ENCODE results near the gene RRAS2.

RRAS2 gene

GRCh38 chr11:14234446-14234845, 124.5 kb downstream of the RRAS2 start:
- ChIA-PET CTCF (interaction anchor here (1.1 to 1.3 kb wide), 2 partner anchors 16 to 278 kb away, joined by 3 to 5 read pairs; no protein-coding TSS in a partner anchor), POLR2A (no interaction called here)
- Histone ChIP-seq H3K27ac (ENCODE audit: extremely low read depth, low read depth, low read length) (no peak overlapping the region), H3K36me3 (ENCODE audit: control insufficient read depth in 2 of 2, insufficient read depth in 1 of 2, low read length in 2 of 2) (no peaks in the 10 kb centered on the region), H3K4me1 (ENCODE audit: control insufficient read depth, insufficient read depth, low read length) (no peaks in the 10 kb centered on the region), H3K4me3 (ENCODE audit: low read depth, low read length) (no peak overlapping the region), H3K9me3 (ENCODE audit: control insufficient read depth, insufficient read depth, low read depth, low read length) (no peaks in the 10 kb centered on the region)
- TF ChIP-seq ZNF211 (tag by site-specific recombination; IDR thresholded peaks at IDR 0.05; ENCODE audit: low read depth), result no peak
- no peak for TF ChIP-seq ZNF362 (tag by site-specific recombination; IDR thresholded peaks at IDR 0.05)

DNA sequence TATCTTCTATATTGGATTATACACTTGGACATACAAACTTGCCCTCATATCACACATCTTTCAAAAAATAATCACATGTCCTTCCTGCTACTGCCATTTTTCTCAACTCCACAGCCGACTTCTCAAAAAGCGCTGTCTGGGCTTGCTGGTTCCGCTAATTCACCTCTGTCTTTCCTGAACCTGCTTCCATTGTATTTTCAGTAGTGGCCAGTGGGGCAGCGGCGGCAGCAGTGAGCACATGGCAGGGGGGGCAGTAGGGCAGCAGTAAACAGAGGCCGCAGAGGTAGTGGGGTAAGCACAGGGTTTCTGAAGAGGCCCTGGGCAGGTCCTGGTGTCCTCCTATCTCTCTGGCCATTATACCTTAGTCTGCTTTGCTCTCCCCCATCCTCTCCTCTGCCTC, 126.3 kb downstream of the RRAS2 start:
- ChIA-PET CTCF (interaction anchor here (0.6 to 1.0 kb wide), 4 partner anchors 11 to 274 kb away, joined by 3 to 5 read pairs (median 4); no protein-coding TSS in a partner anchor), POLR2A (no interaction called here)
- Histone ChIP-seq H3K4me3 (ENCODE audit: low read depth, low read length) (no peak overlapping the region), H3K36me3 (ENCODE audit: control insufficient read depth in 2 of 2, insufficient read depth in 1 of 2, low read length in 2 of 2) (no peaks in the 10 kb centered on the region), H3K9me3 (ENCODE audit: control insufficient read depth, insufficient read depth, low read depth, low read length) (no peaks in the 10 kb centered on the region), H3K4me1 (ENCODE audit: control insufficient read depth, insufficient read depth, low read length) (no peaks in the 10 kb centered on the region), H3K27ac (ENCODE audit: extremely low read depth, low read depth, low read length) (no peak overlapping the region)
- TF ChIP-seq OVOL3 (tag by site-specific recombination; IDR thresholded peaks at IDR 0.05) (no peak), ZNF768 (tag by site-specific recombination; IDR thresholded peaks at IDR 0.05) (no peak), ZNF837 (tag by site-specific recombination; IDR thresholded peaks at IDR 0.05) (no peak), SALL2 (tag by site-specific recombination; IDR thresholded peaks at IDR 0.05; ENCODE audit: borderline replicate concordance) (no peak), ZNF560 (tag by site-specific recombination; IDR thresholded peaks at IDR 0.05; ENCODE audit: borderline replicate concordance) (no peak), ZSCAN23 (tag by site-specific recombination; IDR thresholded peaks at IDR 0.05) (no peak), ZFHX2 (tag by site-specific recombination; conservative IDR thresholded peaks at IDR 0.05) (no peak), ZNF184 (tag by site-specific recombination; IDR thresholded peaks at IDR 0.05) (no peak), KLF16 (tag by site-specific recombination; IDR thresholded peaks at IDR 0.05) (no peak), ZNF76 (tag by site-specific recombination; IDR thresholded peaks at IDR 0.05; ENCODE audit: borderline replicate concordance, low read depth) (no peak), ZBTB21 (tag by site-specific recombination; IDR thresholded peaks at IDR 0.05) (no peak), ZNF341 (tag by site-specific recombination; IDR thresholded peaks at IDR 0.05; ENCODE audit: low read depth) (no peak), KLF9 (tag by site-specific recombination; IDR thresholded peaks at IDR 0.05; ENCODE audit: low read depth) (no peak)
- TF ChIP-seq, protein P1, sequence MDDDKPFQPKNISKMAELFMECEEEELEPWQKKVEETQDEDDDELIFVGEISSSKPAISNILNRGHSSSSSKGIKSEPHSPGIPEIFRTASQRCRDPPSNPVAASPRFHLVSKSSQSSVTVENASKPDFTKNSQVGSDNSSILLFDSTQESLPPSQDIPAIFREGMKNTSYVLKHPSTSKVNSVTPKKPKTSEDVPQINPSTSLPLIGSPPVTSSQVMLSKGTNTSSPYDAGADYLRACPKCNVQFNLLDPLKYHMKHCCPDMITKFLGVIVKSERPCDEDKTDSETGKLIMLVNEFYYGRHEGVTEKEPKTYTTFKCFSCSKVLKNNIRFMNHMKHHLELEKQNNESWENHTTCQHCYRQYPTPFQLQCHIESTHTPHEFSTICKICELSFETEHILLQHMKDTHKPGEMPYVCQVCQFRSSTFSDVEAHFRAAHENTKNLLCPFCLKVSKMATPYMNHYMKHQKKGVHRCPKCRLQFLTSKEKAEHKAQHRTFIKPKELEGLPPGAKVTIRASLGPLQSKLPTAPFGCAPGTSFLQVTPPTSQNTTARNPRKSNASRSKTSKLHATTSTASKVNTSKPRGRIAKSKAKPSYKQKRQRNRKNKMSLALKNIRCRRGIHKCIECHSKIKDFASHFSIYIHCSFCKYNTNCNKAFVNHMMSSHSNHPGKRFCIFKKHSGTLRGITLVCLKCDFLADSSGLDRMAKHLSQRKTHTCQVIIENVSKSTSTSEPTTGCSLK (tag by site-specific recombination; IDR thresholded peaks at IDR 0.05), result no peak
- TF ChIP-seq, protein P2, sequence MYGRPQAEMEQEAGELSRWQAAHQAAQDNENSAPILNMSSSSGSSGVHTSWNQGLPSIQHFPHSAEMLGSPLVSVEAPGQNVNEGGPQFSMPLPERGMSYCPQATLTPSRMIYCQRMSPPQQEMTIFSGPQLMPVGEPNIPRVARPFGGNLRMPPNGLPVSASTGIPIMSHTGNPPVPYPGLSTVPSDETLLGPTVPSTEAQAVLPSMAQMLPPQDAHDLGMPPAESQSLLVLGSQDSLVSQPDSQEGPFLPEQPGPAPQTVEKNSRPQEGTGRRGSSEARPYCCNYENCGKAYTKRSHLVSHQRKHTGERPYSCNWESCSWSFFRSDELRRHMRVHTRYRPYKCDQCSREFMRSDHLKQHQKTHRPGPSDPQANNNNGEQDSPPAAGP (tag by site-specific recombination; IDR thresholded peaks at IDR 0.05), result no peak

GRCh38 chr11:14230407-14230806, 128.6 kb downstream of the RRAS2 start:
- ChIA-PET CTCF (interaction anchor here (0.6 kb wide), 1 partner anchor 778 kb away, joined by 3 read pairs; no protein-coding TSS in a partner anchor), POLR2A (no interaction called here)
- H3K9me3 ChIP-seq (ENCODE audit: control insufficient read depth, insufficient read depth, low read depth, low read length), result no peaks in the 10 kb centered on the region
- H3K4me1 ChIP-seq (ENCODE audit: control insufficient read depth, insufficient read depth, low read length), result no peaks in the 10 kb centered on the region
- H3K36me3 ChIP-seq (ENCODE audit: control insufficient read depth in 2 of 2, insufficient read depth in 1 of 2, low read length in 2 of 2), result no peaks in the 10 kb centered on the region
- no peak overlapping the region for H3K27ac ChIP-seq (ENCODE audit: extremely low read depth, low read depth, low read length)
- H3K4me3 ChIP-seq (ENCODE audit: low read depth, low read length), result no peak overlapping the region
- TF ChIP-seq ZNF354C (tag by site-specific recombination; IDR thresholded peaks at IDR 0.05; ENCODE audit: borderline replicate concordance, low read depth), result no peak
- no peak for TF ChIP-seq KLF1 (tag by site-specific recombination; IDR thresholded peaks at IDR 0.05)
- no peak for TF ChIP-seq ZNF837 (tag by site-specific recombination; IDR thresholded peaks at IDR 0.05)
- no peak for TF ChIP-seq ZNF37A (tag by site-specific recombination; IDR thresholded peaks at IDR 0.05)
- TF ChIP-seq ZNF184 (tag by site-specific recombination; IDR thresholded peaks at IDR 0.05), result no peak
- TF ChIP-seq ZNF449 (tag by site-specific recombination; IDR thresholded peaks at IDR 0.05), result no peak
- no peak for TF ChIP-seq ZNF335 (tag by site-specific recombination; conservative IDR thresholded peaks at IDR 0.05)
- TF ChIP-seq SCRT1 (tag by site-specific recombination; IDR thresholded peaks at IDR 0.05; ENCODE audit: borderline replicate concordance), result no peak
- TF ChIP-seq ZNF571 (tag by site-specific recombination; IDR thresholded peaks at IDR 0.05), result no peak
- TF ChIP-seq SETDB1 (IDR thresholded peaks at IDR 0.05; ENCODE audit: insufficient read length, low read length), result no peak
- TF ChIP-seq ZNF610 (tag by site-specific recombination; IDR thresholded peaks at IDR 0.05; ENCODE audit: borderline replicate concordance), result no peak
